Tibial artery (tissue), 4 donors: ENCODE data around the gene CNIH2.

ENCODE experiments used
- DNase-seq, 2 donors: peaks; one replicate each; pipeline ENCODE4 v3.0.0-alpha.2; 2019
- H3K27ac ChIP-seq, 2 donors: fragments of 200-600 bp; sonication (generic) in 1 of 2; 1 replicate in 1 of 2; 2 replicates in 1 of 2; pipeline ENCODE4 v1.5.1; 2018 to 2019; ENCODE audit warnings: mild to moderate bottlenecking in 1 of 2
- H3K27me3 ChIP-seq, 2 donors: fragments of 200-600 bp; sonication (generic) in 1 of 2; one replicate each; pipeline versions ENCODE4 v1.5.1 to v1.6.0; 2016 to 2019
- H3K36me3 ChIP-seq, 3 donors: fragments of 200-600 bp; sonication (generic) in 2 of 3; one replicate each; pipeline ENCODE4 v1.5.1; 2016 to 2019; ENCODE audit warnings: mild to moderate bottlenecking in 2 of 3
- H3K4me1 ChIP-seq, 4 donors: fragments of 200-600 bp; sonication (generic) in 2 of 4; 1 replicate in 3 of 4; 2 replicates in 1 of 4; pipeline ENCODE4 v1.5.1; 2016 to 2019
- H3K4me3 ChIP-seq, 2 donors: fragments of 200-600 bp; sonication (generic) in 1 of 2; 1 replicate in 1 of 2; 2 replicates in 1 of 2; pipeline ENCODE4 v1.5.1; 2018 to 2019; ENCODE audit warnings: mild to moderate bottlenecking in 2 of 2
- H3K9me3 ChIP-seq, 3 donors: fragments of 200-600 bp; sonication (generic) in 1 of 3; one replicate each; pipeline ENCODE4 v1.5.1; 2016 to 2019
- CTCF ChIP-seq, 2 experiments: fragments of 200-600 bp in 1 of 2; fragments of 450-650 bp in 1 of 2; IDR thresholded peaks; one replicate each; pipeline ENCODE4 v1.5.1; 2017 to 2019; ENCODE audit warnings: antibody characterized with exemption in 2 of 2, mild to moderate bottlenecking in 1 of 2, moderate library complexity in 1 of 2
- intact Hi-C: fragments of 100-400 bp; cut with DNase I; formaldehyde crosslinking; loops from one replicate; pipeline ENCODE4 v1.15.0; 2023; ENCODE audit warnings: low total_unique reads

Gene CNIH2

GRCh38 chr11:66259225-66259624 is 18.8 kb upstream of the CNIH2 start:
- intact Hi-C loops = loop anchor here (2.0 kb wide), 1 partner anchor 36 kb away; no protein-coding TSS in a partner anchor
- Histone ChIP-seq H3K4me3 (no peak overlapping the region), H3K27ac (no peak overlapping the region), H3K27me3 (no peaks in the 10 kb centered on the region), H3K36me3 (peaks cover 14 to 50% (median 28%) of the 10 kb centered on the region in 3 donors), H3K9me3 (no peaks in the 10 kb centered on the region), H3K4me1 (peaks cover 0 to 23% (median 10%) of the 10 kb centered on the region in 4 donors)
- no peak for DNase-seq
- no peak for TF ChIP-seq CTCF (IDR thresholded peaks at IDR 0.05)

- no peak overlapping the region for H3K4me3 ChIP-seq
- no peak for TF ChIP-seq CTCF (IDR thresholded peaks at IDR 0.05)
- H3K36me3 ChIP-seq = peaks cover 21 to 58% (median 35%) of the 10 kb centered on the region in 3 donors
- H3K9me3 ChIP-seq = no peaks in the 10 kb centered on the region
- H3K4me1 ChIP-seq = peaks cover 0 to 23% (median 10%) of the 10 kb centered on the region in 4 donors
- no peak for DNase-seq
- no peaks in the 10 kb centered on the region for H3K27me3 ChIP-seq
- intact Hi-C loops = loop anchor here (2.0 kb wide), 1 partner anchor 37 kb away; no protein-coding TSS in a partner anchor
- H3K27ac ChIP-seq = no peak overlapping the region
Observed at GRCh38 chr11:66259956-66260355, 18.0 kb upstream of the CNIH2 start.

- intact Hi-C loops = no loop called here
- peaks cover 22 to 74% (median 42%) of the 10 kb centered on the region in 3 donors for H3K36me3 ChIP-seq
- H3K27ac ChIP-seq = no peak overlapping the region
- peaks cover 0 to 26% (median 15%) of the 10 kb centered on the region in 4 donors for H3K4me1 ChIP-seq
- no peak for DNase-seq
- no peaks in the 10 kb centered on the region for H3K9me3 ChIP-seq
- no peaks in the 10 kb centered on the region for H3K27me3 ChIP-seq
- no peak for TF ChIP-seq CTCF (IDR thresholded peaks at IDR 0.05)
- no peak overlapping the region for H3K4me3 ChIP-seq
Observed at GRCh38 chr11:66261578-66261977, 16.4 kb upstream of the CNIH2 start.

- H3K4me1 ChIP-seq = peaks cover 0 to 26% (median 18%) of the 10 kb centered on the region in 4 donors
Observed at GRCh38 chr11:66262191-66262590, 15.8 kb upstream of the CNIH2 start.

GRCh38 chr11:66262696-66263095 is 15.3 kb upstream of the CNIH2 start:
- peaks cover 22 to 74% (median 42%) of the 10 kb centered on the region in 3 donors for H3K36me3 ChIP-seq
- H3K27me3 ChIP-seq = no peaks in the 10 kb centered on the region
- DNase-seq = no peak
- no peaks in the 10 kb centered on the region for H3K9me3 ChIP-seq
- intact Hi-C loops = no loop called here
- H3K4me1 ChIP-seq = peaks cover 0 to 25% (median 18%) of the 10 kb centered on the region in 4 donors
- H3K27ac ChIP-seq = no peak overlapping the region
- no peak for TF ChIP-seq CTCF (IDR thresholded peaks at IDR 0.05)
- no peak overlapping the region for H3K4me3 ChIP-seq

More at GRCh38 chr11:66262191-66262590, 15.8 kb upstream of the CNIH2 start:
- no peaks in the 10 kb centered on the region for H3K9me3 ChIP-seq
- H3K36me3 ChIP-seq = peaks cover 22 to 74% (median 42%) of the 10 kb centered on the region in 3 donors
- H3K4me3 ChIP-seq = no peak overlapping the region
- no peak overlapping the region for H3K27ac ChIP-seq
- no peak for TF ChIP-seq CTCF (IDR thresholded peaks at IDR 0.05)
- intact Hi-C loops = no loop called here
- no peak for DNase-seq
- no peaks in the 10 kb centered on the region for H3K27me3 ChIP-seq

GRCh38 chr11:66263231-66263630 is 14.7 kb upstream of the CNIH2 start:
- no peak overlapping the region for H3K4me3 ChIP-seq
- no peaks in the 10 kb centered on the region for H3K9me3 ChIP-seq
- peaks cover 0 to 25% (median 18%) of the 10 kb centered on the region in 4 donors for H3K4me1 ChIP-seq
- intact Hi-C loops = no loop called here
- no peak for TF ChIP-seq CTCF (IDR thresholded peaks at IDR 0.05)
- no peak overlapping the region for H3K27ac ChIP-seq
- H3K27me3 ChIP-seq = no peaks in the 10 kb centered on the region
- DNase-seq = no peak
- H3K36me3 ChIP-seq = peaks cover 22 to 74% (median 42%) of the 10 kb centered on the region in 3 donors
